K562 (cell line): ENCODE data around the gene CAV1. TPM values are rescaled to one million over a fixed set of nuclear protein-coding genes. Genes with fewer than 3 reads are reported as not detected.

Experiments
- BRD4 ChIP-seq: fragments of 200-600 bp; sonication (generic); IDR thresholded peaks from 2 replicates; pipeline ENCODE4 v1.6.1; 2017; ENCODE audit warnings: inconsistent platforms
- CHCHD3 ChIP-seq: fragments of 250-450 bp; sonication (Bioruptor Pico); IDR thresholded peaks from 2 replicates; pipeline ENCODE4 v2.1.2; 2022; ENCODE audit warnings: mild to moderate bottlenecking
- E2F3 ChIP-seq: fragments of 250-450 bp; sonication (Bioruptor Pico); IDR thresholded peaks from 2 replicates; pipeline ENCODE4 v1.4.0; 2020; ENCODE audit warnings: mild to moderate bottlenecking
- EGR1 ChIP-seq: fragments of 450-650 bp; conservative IDR thresholded peaks from 2 replicates; pipeline ENCODE4 v1.6.1; 2017; ENCODE audit warnings: mild to moderate bottlenecking
- ELF2 ChIP-seq: fragments of 250-450 bp; sonication (Bioruptor Pico); IDR thresholded peaks from 2 replicates; pipeline ENCODE4 v1.5.0; 2021; ENCODE audit warnings: mild to moderate bottlenecking
- ETV5 ChIP-seq: sonication (generic); formaldehyde crosslinking; IDR thresholded peaks from 2 replicates; pipeline ENCODE4 v1.4.0; 2020; ENCODE audit warnings: low read depth, mild to moderate bottlenecking, missing genetic modification reagents
- GTF2E2 ChIP-seq: fragments of 200-800 bp; sonication (Bioruptor generic); IDR thresholded peaks from 2 replicates; pipeline ENCODE4 v1.6.1; 2016; ENCODE audit warnings: missing genetic modification characterization, missing compliant biosample characterization
- IRF9 ChIP-seq: fragments of 450-650 bp; IDR thresholded peaks from 2 replicates; pipeline ENCODE4 v1.6.1; 2016; ENCODE audit warnings: missing biosample characterization, missing genetic modification characterization
- KLF16 ChIP-seq: IDR thresholded peaks from 2 replicates; pipeline ENCODE4 v1.6.1; 2016; ENCODE audit warnings: antibody characterized with exemption
- MCM5 ChIP-seq: fragments of 450-650 bp; IDR thresholded peaks from 2 replicates; pipeline ENCODE4 v1.6.1; 2016; ENCODE audit warnings: low read depth
- MIER1 ChIP-seq: fragments of 450-650 bp; IDR thresholded peaks from 2 replicates; pipeline ENCODE4 v1.6.1; 2016; ENCODE audit warnings: antibody characterized with exemption, mild to moderate bottlenecking, low read depth
- NONO ChIP-seq, 2 experiments: fragments of 200-400 bp in 1 of 2; fragments of 450-650 bp in 1 of 2; formaldehyde crosslinking in 1 of 2; IDR thresholded peaks; 2 replicates each; pipeline ENCODE4 v1.6.1; 2017; ENCODE audit warnings: low read depth in 2 of 2, mild to moderate bottlenecking in 2 of 2, moderate library complexity in 2 of 2, low read length in 1 of 2
- OTX1 ChIP-seq: fragments of 450-650 bp; formaldehyde crosslinking; IDR thresholded peaks from 2 replicates; pipeline ENCODE4 v1.4.0; 2022; ENCODE audit warnings: mild to moderate bottlenecking
- PHTF2 ChIP-seq: fragments of 250-450 bp; sonication (Bioruptor Pico); IDR thresholded peaks from 2 replicates; pipeline ENCODE4 v1.5.0; 2021; ENCODE audit warnings: mild to moderate bottlenecking
- SMARCA4 ChIP-seq: fragments of 450-650 bp; IDR thresholded peaks from 2 replicates; pipeline ENCODE4 v1.6.1; 2016
- SNRNP70 ChIP-seq: fragments of 200-400 bp; formaldehyde crosslinking; optimal IDR thresholded peaks from 2 replicates; pipeline ENCODE3; 2017; ENCODE audit warnings: low read depth, low read length
- TAF15 ChIP-seq: fragments of 200-400 bp; formaldehyde crosslinking; IDR thresholded peaks from 2 replicates; pipeline ENCODE4 v1.6.1; 2017; ENCODE audit warnings: mild to moderate bottlenecking, low read depth, low read length, moderate library complexity
- TBP ChIP-seq: optimal IDR thresholded peaks from 2 replicates; pipeline ENCODE3; 2011; ENCODE audit warnings: low read depth, low read length, improper control_type of control experiment
- TEAD1 ChIP-seq, 2 experiments: fragments of 450-650 bp in 1 of 2; sonication (generic) in 1 of 2; formaldehyde crosslinking; IDR thresholded peaks; 2 replicates each; pipeline versions ENCODE4 v1.4.0 to v1.8.0; 2020 to 2022; ENCODE audit warnings: mild to moderate bottlenecking in 2 of 2, missing genetic modification reagents in 1 of 2
- YY1 ChIP-seq, 3 experiments: IDR thresholded peaks; 2 replicates each; pipeline ENCODE4 v1.6.1; 2011; ENCODE audit warnings: low read length in 2 of 3, mild to moderate bottlenecking in 2 of 3, moderate library complexity in 2 of 3, borderline replicate concordance in 1 of 3, control low read depth in 1 of 3, low read depth in 1 of 3; ENCODE audit not compliant: insufficient read depth in 3 of 3, insufficient replicate concordance in 2 of 3, control insufficient read depth in 1 of 3, insufficient read length in 1 of 3; ENCODE audit errors: extremely low read depth in 1 of 3
- ZNF232 ChIP-seq: sonication (generic); formaldehyde crosslinking; IDR thresholded peaks from 2 replicates; pipeline ENCODE4 v1.8.0; 2022; ENCODE audit warnings: mild to moderate bottlenecking, missing genetic modification reagents
- ZNF384 ChIP-seq: IDR thresholded peaks from 2 replicates; pipeline ENCODE4 v1.6.1; 2012; ENCODE audit warnings: low read depth, low read length, improper control_type of control experiment
- ZNF444 ChIP-seq: fragments of 250-450 bp; sonication (Bioruptor Pico); IDR thresholded peaks from 2 replicates; pipeline ENCODE4 v1.4.0; 2020; ENCODE audit warnings: mild to moderate bottlenecking, moderate library complexity
- ZZZ3 ChIP-seq: fragments of 450-650 bp; IDR thresholded peaks from 2 replicates; pipeline ENCODE4 v1.6.1; 2016; ENCODE audit warnings: antibody characterized with exemption, mild to moderate bottlenecking, moderate library complexity
- polyA plus RNA-seq, 8 experiments: library from polyadenylated mRNA; depleted of rRNA in 4 of 8; stranded (reverse) in 5 of 8; unstranded in 3 of 8; fragments of >200 nt; fragmentation: Nextera tagmentation in 2 of 8; fragmentation: Illumina TruSeq in 1 of 8; extraction: Ambion mirVana in 2 of 8; extraction: Trizol in 1 of 8; gene quantifications; 2 replicates each; pipeline versions ENCODE4 v1.2.1 to v1.2.3, GENCODE V29; 2011 to 2014; ENCODE audit warnings: inconsistent platforms in 1 of 8, missing spikeins in 1 of 8
- total RNA-seq, 7 experiments: library from RNA; depleted of rRNA in 6 of 7; stranded (reverse); fragments of >200 nt in 6 of 7; fragmentation: Illumina TruSeq in 2 of 7; extraction: Trizol in 2 of 7; gene quantifications; 2 replicates each; pipeline versions ENCODE4 v1.2.1 to v1.2.3, GENCODE V29; 2011 to 2021; ENCODE audit warnings: low replicate concordance in 1 of 7
- TF ChIP-seq, protein P1 (sequence below): fragments of 450-650 bp; IDR thresholded peaks from 2 replicates; pipeline ENCODE4 v1.6.1; 2017; ENCODE audit warnings: antibody characterized with exemption
- TF ChIP-seq, protein P2 (sequence below): fragments of 250-450 bp; sonication (Bioruptor Pico); IDR thresholded peaks from 2 replicates; pipeline ENCODE4 v1.8.0; 2021; ENCODE audit warnings: borderline replicate concordance, mild to moderate bottlenecking, moderate library complexity; ENCODE audit not compliant: poor library complexity, severe bottlenecking

The CAV1 gene
- total and polyA plus RNA-seq, 9 of the 15 experiments (the other 6 are each of a cell fraction or from before 2014, with no cell fraction given) = 0.08 to 1.5 (median 0.63) TPM

DNA sequence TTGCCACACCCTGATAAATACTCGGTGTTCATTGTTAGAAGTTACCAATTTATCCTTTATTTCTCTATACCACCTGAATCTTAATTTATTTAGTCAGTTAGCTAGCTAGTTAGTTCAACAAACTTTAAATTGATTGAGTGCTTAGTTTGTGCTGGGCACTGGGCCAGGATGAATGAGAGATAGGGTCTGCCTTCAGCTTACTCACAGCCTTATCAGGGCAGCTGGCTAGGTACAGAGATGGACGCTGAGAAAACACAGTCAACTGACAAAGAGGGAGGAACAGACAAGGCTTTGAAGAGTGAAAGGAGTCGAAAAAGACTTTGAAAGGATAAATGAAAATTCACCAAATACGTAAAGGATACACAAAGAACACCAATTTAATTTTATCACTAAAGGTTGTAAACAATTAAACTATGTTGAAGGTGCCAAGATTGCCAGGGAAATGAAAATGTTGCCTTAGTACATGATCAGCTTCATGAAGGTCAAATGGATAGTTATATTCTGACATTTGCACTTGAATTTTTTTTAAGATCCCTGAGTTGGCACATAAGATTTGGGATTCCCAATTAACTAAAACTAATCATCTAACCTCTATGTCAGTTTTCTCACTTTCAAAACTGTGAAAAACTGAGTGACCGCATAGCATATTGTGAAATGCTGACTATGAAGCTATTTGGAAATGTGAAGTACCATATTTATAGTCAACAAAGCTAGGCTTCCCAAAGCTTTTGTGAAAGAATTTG is 23.2 kb upstream of the CAV1 start (continued):
- TF ChIP-seq ZZZ3 (no peak), ZNF444 (CRISPR knock-in tag) (no peak), CHCHD3 (no peak), KLF16 (0 out of 2 replicates have a peak, but pooled peaks have one; percentile 39), PHTF2 (CRISPR knock-in tag) (no peak), ZNF384 (0 out of 2 replicates have a peak, but pooled peaks have one; percentile 21), MIER1 (no peak), TAF15 (no peak), NONO (IDR thresholded peaks at IDR 0.05; ENCODE audit: low read depth in 2 of 2, low read length in 1 of 2) (peak in 1 of 2 experiments; percentile 69; a peak in 1 of 4 replicates), TEAD1 (CRISPR knock-in tag; IDR thresholded peaks at IDR 0.05) (peak in 1 of 2 experiments; percentile 9; a peak in 1 of 4 replicates), MCM5 (no peak), BRD4 (peak; percentile 3; the same call in 1 of the 2 replicates), TBP (peak; percentile 57), SMARCA4 (peak; percentile 99), SNRNP70 (no peak), GTF2E2 (peak; percentile 29; the same call in 1 of the 2 replicates), ELF2 (CRISPR knock-in tag) (peak; percentile 57; the same call in 1 of the 2 replicates), OTX1 (CRISPR knock-in tag) (no peak), ZNF232 (CRISPR knock-in tag) (no peak), ETV5 (CRISPR knock-in tag) (no peak), IRF9 (tag) (no peak), YY1 (IDR thresholded peaks at IDR 0.05; ENCODE audit: borderline replicate concordance in 1 of 3, control insufficient read depth in 1 of 3, extremely low read depth in 1 of 3, insufficient read depth in 3 of 3, insufficient read length in 1 of 3, insufficient replicate concordance in 2 of 3, low read depth in 1 of 3, low read length in 2 of 3) (peak in 1 of 3 experiments; percentile 82), EGR1 (no peak), E2F3 (CRISPR knock-in tag) (no peak)
- TF ChIP-seq, protein P1, sequence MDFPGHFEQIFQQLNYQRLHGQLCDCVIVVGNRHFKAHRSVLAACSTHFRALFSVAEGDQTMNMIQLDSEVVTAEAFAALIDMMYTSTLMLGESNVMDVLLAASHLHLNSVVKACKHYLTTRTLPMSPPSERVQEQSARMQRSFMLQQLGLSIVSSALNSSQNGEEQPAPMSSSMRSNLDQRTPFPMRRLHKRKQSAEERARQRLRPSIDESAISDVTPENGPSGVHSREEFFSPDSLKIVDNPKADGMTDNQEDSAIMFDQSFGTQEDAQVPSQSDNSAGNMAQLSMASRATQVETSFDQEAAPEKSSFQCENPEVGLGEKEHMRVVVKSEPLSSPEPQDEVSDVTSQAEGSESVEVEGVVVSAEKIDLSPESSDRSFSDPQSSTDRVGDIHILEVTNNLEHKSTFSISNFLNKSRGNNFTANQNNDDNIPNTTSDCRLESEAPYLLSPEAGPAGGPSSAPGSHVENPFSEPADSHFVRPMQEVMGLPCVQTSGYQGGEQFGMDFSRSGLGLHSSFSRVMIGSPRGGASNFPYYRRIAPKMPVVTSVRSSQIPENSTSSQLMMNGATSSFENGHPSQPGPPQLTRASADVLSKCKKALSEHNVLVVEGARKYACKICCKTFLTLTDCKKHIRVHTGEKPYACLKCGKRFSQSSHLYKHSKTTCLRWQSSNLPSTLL = no peak
- TF ChIP-seq, protein P2, sequence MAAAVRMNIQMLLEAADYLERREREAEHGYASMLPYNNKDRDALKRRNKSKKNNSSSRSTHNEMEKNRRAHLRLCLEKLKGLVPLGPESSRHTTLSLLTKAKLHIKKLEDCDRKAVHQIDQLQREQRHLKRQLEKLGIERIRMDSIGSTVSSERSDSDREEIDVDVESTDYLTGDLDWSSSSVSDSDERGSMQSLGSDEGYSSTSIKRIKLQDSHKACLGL (CRISPR knock-in tag) = no peak
